ENCODE measurements around the gene TRIM63. TPM values are rescaled to one million over a fixed set of nuclear protein-coding genes. Genes with fewer than 3 reads are reported as not detected.

The TRIM63 gene
- total and polyA plus RNA-seq, 2 of the 13 experiments (the other 11 are each of a cell fraction or from before 2014, with no cell fraction given): not detected

DNA sequence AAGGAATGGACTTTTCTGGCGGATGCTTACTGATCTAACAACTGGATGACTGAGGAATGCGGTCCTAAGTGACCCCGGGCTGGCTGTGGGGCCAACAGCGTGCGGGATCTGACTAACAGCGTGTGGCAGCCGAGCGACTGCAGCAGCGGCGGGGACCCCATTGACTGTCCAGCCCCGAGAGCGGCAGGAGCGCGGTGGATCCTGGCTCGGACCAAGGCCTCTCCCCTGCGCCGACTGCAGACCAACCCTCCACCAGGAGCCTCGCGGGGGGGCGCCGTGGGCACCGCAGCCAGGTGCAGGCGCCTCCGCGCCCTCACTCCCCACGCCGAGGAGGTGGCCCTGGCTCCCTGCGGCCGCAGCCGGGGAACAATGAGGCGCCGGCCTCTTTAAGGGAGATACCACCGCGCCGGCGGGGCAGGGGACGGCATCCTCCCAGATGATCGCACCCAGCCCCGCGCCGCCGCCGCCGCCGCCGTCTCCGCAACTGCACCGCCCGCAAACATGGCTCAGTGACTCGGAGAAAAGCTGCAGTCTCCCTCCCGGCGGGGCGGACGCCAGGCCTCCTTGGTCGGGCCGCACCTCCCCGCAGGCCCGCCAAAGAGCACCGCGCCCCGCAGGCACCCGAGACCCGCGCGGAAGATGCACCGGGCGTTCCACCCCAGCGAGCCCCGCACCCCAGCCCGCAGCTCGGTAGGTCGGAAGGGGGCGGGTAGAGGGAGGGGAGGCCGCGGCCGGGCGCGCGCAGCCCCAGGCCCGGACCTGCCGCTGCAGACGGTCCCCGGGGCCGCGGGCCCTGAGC lies 43.5 kb upstream of the TRIM63 start (continued):
- TF ChIP-seq, protein P1, sequence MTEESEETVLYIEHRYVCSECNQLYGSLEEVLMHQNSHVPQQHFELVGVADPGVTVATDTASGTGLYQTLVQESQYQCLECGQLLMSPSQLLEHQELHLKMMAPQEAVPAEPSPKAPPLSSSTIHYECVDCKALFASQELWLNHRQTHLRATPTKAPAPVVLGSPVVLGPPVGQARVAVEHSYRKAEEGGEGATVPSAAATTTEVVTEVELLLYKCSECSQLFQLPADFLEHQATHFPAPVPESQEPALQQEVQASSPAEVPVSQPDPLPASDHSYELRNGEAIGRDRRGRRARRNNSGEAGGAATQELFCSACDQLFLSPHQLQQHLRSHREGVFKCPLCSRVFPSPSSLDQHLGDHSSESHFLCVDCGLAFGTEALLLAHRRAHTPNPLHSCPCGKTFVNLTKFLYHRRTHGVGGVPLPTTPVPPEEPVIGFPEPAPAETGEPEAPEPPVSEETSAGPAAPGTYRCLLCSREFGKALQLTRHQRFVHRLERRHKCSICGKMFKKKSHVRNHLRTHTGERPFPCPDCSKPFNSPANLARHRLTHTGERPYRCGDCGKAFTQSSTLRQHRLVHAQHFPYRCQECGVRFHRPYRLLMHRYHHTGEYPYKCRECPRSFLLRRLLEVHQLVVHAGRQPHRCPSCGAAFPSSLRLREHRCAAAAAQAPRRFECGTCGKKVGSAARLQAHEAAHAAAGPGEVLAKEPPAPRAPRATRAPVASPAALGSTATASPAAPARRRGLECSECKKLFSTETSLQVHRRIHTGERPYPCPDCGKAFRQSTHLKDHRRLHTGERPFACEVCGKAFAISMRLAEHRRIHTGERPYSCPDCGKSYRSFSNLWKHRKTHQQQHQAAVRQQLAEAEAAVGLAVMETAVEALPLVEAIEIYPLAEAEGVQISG (CRISPR knock-in tag; IDR thresholded peaks at IDR 0.05): peak; percentile 27; the same call in 1 of the 2 replicates
- 0 out of 2 replicates have a peak, but pooled peaks have one; percentile 63 for TF ChIP-seq ZNF788 (CRISPR knock-in tag; IDR thresholded peaks at IDR 0.05; ENCODE audit: borderline replicate concordance)
- no peak for TF ChIP-seq ZNF431 (CRISPR knock-in tag; IDR thresholded peaks at IDR 0.05; ENCODE audit: borderline replicate concordance, low read depth)
- no peak for TF ChIP-seq NBN (conservative IDR thresholded peaks at IDR 0.05)
- TF ChIP-seq SETDB1 (CRISPR knock-in tag; IDR thresholded peaks at IDR 0.05; ENCODE audit: borderline replicate concordance): no peak
- TF ChIP-seq ZSCAN21 (CRISPR knock-in tag; IDR thresholded peaks at IDR 0.05; ENCODE audit: borderline replicate concordance): peak; percentile 68; the same call in 1 of the 2 replicates
- TF ChIP-seq, protein P2, sequence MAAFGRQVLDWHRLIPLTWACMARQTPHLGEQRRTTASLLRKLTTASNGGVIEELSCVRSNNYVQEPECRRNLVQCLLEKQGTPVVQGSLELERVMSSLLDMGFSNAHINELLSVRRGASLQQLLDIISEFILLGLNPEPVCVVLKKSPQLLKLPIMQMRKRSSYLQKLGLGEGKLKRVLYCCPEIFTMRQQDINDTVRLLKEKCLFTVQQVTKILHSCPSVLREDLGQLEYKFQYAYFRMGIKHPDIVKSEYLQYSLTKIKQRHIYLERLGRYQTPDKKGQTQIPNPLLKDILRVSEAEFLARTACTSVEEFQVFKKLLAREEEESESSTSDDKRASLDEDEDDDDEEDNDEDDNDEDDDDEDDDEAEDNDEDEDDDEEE (CRISPR knock-in tag; IDR thresholded peaks at IDR 0.05): peak; percentile 75; the same call in 1 of the 2 replicates
- peak; percentile 17; the same call in 1 of the 2 replicates for TF ChIP-seq ZMYM3 (CRISPR knock-in tag; IDR thresholded peaks at IDR 0.05)
- TF ChIP-seq, protein P3, sequence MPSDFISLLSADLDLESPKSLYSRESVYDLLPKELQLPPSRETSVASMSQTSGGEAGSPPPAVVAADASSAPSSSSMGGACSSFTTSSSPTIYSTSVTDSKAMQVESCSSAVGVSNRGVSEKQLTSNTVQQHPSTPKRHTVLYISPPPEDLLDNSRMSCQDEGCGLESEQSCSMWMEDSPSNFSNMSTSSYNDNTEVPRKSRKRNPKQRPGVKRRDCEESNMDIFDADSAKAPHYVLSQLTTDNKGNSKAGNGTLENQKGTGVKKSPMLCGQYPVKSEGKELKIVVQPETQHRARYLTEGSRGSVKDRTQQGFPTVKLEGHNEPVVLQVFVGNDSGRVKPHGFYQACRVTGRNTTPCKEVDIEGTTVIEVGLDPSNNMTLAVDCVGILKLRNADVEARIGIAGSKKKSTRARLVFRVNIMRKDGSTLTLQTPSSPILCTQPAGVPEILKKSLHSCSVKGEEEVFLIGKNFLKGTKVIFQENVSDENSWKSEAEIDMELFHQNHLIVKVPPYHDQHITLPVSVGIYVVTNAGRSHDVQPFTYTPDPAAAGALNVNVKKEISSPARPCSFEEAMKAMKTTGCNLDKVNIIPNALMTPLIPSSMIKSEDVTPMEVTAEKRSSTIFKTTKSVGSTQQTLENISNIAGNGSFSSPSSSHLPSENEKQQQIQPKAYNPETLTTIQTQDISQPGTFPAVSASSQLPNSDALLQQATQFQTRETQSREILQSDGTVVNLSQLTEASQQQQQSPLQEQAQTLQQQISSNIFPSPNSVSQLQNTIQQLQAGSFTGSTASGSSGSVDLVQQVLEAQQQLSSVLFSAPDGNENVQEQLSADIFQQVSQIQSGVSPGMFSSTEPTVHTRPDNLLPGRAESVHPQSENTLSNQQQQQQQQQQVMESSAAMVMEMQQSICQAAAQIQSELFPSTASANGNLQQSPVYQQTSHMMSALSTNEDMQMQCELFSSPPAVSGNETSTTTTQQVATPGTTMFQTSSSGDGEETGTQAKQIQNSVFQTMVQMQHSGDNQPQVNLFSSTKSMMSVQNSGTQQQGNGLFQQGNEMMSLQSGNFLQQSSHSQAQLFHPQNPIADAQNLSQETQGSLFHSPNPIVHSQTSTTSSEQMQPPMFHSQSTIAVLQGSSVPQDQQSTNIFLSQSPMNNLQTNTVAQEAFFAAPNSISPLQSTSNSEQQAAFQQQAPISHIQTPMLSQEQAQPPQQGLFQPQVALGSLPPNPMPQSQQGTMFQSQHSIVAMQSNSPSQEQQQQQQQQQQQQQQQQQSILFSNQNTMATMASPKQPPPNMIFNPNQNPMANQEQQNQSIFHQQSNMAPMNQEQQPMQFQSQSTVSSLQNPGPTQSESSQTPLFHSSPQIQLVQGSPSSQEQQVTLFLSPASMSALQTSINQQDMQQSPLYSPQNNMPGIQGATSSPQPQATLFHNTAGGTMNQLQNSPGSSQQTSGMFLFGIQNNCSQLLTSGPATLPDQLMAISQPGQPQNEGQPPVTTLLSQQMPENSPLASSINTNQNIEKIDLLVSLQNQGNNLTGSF (CRISPR knock-in tag; IDR thresholded peaks at IDR 0.05): no peak
- TF ChIP-seq, protein P4, sequence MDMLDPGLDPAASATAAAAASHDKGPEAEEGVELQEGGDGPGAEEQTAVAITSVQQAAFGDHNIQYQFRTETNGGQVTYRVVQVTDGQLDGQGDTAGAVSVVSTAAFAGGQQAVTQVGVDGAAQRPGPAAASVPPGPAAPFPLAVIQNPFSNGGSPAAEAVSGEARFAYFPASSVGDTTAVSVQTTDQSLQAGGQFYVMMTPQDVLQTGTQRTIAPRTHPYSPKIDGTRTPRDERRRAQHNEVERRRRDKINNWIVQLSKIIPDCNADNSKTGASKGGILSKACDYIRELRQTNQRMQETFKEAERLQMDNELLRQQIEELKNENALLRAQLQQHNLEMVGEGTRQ (IDR thresholded peaks at IDR 0.05; ENCODE audit: low read depth, low read length): no peak
- TF ChIP-seq, protein P4 (CRISPR knock-in tag; IDR thresholded peaks at IDR 0.05; ENCODE audit: borderline replicate concordance): no peak; the same call in 1 of the 2 replicates
- no peak for TF ChIP-seq THYN1 (CRISPR knock-in tag; IDR thresholded peaks at IDR 0.05; ENCODE audit: borderline replicate concordance, low read depth)
- no peak for TF ChIP-seq ZNF878 (CRISPR knock-in tag; IDR thresholded peaks at IDR 0.05)
- TF ChIP-seq FOXA1 (IDR thresholded peaks at IDR 0.05): no peak
- no peak for TF ChIP-seq FOXA1 (CRISPR knock-in tag; IDR thresholded peaks at IDR 0.05)
